MCF 10A (cell line): ENCODE data around the gene TMEM42. TPM values are rescaled to one million over a fixed set of nuclear protein-coding genes. Genes with fewer than 3 reads are reported as not detected.

ENCODE experiments used
- BruUV-seq: library from RNA; stranded (reverse); fragments of 400-500 nt; replicated peaks from 2 replicates; lab custom pipeline; 2021; lab: Mats Ljungman, UMichigan
- CTCF ChIA-PET: fragments of 300-600 bp; sonication (Branson Sonifier 250); formaldehyde crosslinking; extraction: SDS; loops from one replicate; lab custom pipeline; 2021; ENCODE audit warnings: antibody characterized with exemption, inconsistent platforms; lab: Yijun Ruan, JAX
- POLR2A ChIA-PET: fragments of 300-600, 350-650 bp; sonication (Branson Sonifier 250); formaldehyde crosslinking; extraction: SDS; loops from one replicate; lab custom pipeline; 2020; ENCODE audit warnings: antibody characterized with exemption, inconsistent platforms; lab: Yijun Ruan, JAX
- DNase-seq: peaks from one replicate; pipeline ENCODE4 v3.0.0-alpha.2; 2018; ENCODE audit not compliant: unreplicated experiment
- H3K27ac Mint-ChIP-seq: one replicate; pipeline ENCODE4 v1.8.0; 2022; ENCODE audit warnings: mild to moderate bottlenecking, low read depth, mixed read lengths; ENCODE audit not compliant: unreplicated experiment
- H3K27me3 Mint-ChIP-seq: one replicate; pipeline ENCODE4 v1.8.0; 2022; ENCODE audit warnings: mixed read lengths; ENCODE audit not compliant: insufficient read depth, unreplicated experiment
- H3K36me3 Mint-ChIP-seq: one replicate; pipeline ENCODE4 v1.8.0; 2022; ENCODE audit warnings: mild to moderate bottlenecking, moderate library complexity, mixed read lengths; ENCODE audit not compliant: insufficient read depth, unreplicated experiment
- H3K4me1 Mint-ChIP-seq: one replicate; pipeline ENCODE4 v1.8.0; 2022; ENCODE audit warnings: mixed read lengths; ENCODE audit not compliant: insufficient read depth, unreplicated experiment
- H3K4me3 Mint-ChIP-seq: one replicate; pipeline ENCODE4 v1.8.0; 2022; ENCODE audit warnings: mild to moderate bottlenecking, moderate library complexity, mixed read lengths; ENCODE audit not compliant: unreplicated experiment
- H3K9me3 Mint-ChIP-seq: one replicate; pipeline ENCODE4 v1.8.0; 2022; ENCODE audit warnings: mixed read lengths; ENCODE audit not compliant: unreplicated experiment
- intact Hi-C: fragments of 100-400 bp; cut with micrococcal nuclease; formaldehyde crosslinking; loops from 2 replicates; pipeline ENCODE4 v1.14.1; 2022
- total RNA-seq: library from RNA; stranded (reverse); gene quantifications from 2 replicates; pipeline ENCODE4 v1.2.3, GENCODE V29; 2022
- TF ChIP-seq, protein P1 (sequence below): fragments of 200-600 bp; IDR thresholded peaks from one replicate; pipeline ENCODE4 v1.8.0; 2022; ENCODE audit warnings: antibody characterized with exemption, mild to moderate bottlenecking; ENCODE audit not compliant: unreplicated experiment

The TMEM42 gene
- total RNA-seq, 1 experiment from 2014 or later = 27.6 TPM

DNA sequence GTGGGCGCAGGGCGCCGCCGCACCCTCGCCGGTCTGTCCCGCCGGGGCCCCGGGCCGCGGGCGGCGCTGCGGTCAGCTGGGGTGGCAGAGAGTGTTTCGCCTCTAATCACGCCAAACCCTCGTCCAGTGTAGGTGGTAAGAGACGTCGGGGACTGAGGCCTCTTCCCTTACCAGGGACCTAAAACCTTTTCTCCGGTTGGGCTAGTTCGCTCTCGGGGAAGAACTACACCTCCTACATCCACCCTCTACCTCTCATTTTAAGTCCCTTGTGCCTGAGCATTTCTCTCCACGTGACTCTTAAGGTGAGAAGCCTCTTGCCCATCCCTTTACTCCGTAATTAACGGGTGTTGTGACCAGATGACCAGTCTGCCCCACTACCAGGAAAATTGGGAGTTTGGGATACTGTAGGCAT is 520 bp downstream of the TMEM42 start:
- intact Hi-C loops = loop anchor here (2.0 kb wide), 1 partner anchor 53 kb away; no protein-coding TSS in a partner anchor
- Mint-ChIP-seq H3K4me3 (peak overlapping the region; percentile 78), H3K36me3 (peaks cover 15% of the 10 kb centered on the region), H3K27me3 (no peaks in the 10 kb centered on the region), H3K27ac (peak overlapping the region; percentile 79), H3K4me1 (no peaks in the 10 kb centered on the region), H3K9me3 (no peaks in the 10 kb centered on the region)
- TF ChIP-seq, protein P1, sequence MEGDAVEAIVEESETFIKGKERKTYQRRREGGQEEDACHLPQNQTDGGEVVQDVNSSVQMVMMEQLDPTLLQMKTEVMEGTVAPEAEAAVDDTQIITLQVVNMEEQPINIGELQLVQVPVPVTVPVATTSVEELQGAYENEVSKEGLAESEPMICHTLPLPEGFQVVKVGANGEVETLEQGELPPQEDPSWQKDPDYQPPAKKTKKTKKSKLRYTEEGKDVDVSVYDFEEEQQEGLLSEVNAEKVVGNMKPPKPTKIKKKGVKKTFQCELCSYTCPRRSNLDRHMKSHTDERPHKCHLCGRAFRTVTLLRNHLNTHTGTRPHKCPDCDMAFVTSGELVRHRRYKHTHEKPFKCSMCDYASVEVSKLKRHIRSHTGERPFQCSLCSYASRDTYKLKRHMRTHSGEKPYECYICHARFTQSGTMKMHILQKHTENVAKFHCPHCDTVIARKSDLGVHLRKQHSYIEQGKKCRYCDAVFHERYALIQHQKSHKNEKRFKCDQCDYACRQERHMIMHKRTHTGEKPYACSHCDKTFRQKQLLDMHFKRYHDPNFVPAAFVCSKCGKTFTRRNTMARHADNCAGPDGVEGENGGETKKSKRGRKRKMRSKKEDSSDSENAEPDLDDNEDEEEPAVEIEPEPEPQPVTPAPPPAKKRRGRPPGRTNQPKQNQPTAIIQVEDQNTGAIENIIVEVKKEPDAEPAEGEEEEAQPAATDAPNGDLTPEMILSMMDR = no peak
- ChIA-PET POLR2A (interaction anchor here (0.7 to 1.9 kb wide), 4 partner anchors 8 to 113 kb away, joined by 3 to 8 read pairs (median 4); partner anchors contain the start of genes EXOSC7 and ZDHHC3), CTCF (no interaction called here)
- no TSS peak for BruUV-seq
- peak; percentile 22 for DNase-seq

DNA sequence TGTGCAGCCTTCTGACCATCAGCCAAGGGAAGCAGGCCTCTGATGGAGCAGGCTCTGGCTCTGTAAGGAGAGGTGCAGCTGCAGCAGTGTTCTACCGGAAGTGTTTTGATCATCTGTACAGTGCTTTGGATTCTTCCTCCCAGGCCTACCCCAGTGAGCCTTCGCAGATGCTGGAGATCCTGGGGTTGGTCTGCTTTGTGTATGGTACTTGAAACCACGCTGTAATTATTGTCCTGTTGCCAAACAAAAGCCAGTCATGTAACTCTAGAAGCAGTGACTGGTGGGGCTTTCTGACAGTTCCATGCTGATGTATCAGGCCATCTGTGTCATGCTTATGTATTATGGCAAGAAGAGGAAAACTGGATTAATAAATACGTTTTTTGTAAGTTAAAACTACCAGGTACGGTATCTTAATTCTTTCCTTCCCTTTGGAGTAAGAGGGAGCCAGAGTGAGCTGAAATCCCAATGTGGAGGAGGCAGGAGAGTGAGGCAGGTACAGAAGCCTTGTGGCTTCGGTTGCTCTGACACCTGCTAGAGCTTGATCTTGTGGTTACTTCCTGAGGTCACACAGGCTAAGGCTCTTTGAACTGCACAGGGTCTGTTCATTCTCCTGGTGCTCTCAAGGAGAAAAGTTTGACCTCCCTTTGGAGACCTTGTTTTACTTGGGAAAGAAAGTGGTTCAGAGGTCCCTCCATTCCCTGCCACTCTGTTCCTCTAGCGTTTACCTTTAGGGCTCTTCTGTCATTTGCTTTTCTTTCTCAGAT is 3.7 kb downstream of the TMEM42 start:
- BruUV-seq = no TSS peak
- Mint-ChIP-seq H3K4me1 (no peaks in the 10 kb centered on the region), H3K9me3 (no peaks in the 10 kb centered on the region), H3K4me3 (no peak overlapping the region), H3K36me3 (peaks cover 15% of the 10 kb centered on the region), H3K27ac (no peak overlapping the region), H3K27me3 (no peaks in the 10 kb centered on the region)
- ChIA-PET CTCF (interaction anchor here (0.7 to 1.2 kb wide), 3 partner anchors 12 to 34 kb away, joined by 3 to 5 read pairs (median 3); no protein-coding TSS in a partner anchor), POLR2A (interaction anchor here (1.4 to 1.9 kb wide), 2 partner anchors 18 to 19 kb away, joined by 4 to 5 read pairs; no protein-coding TSS in a partner anchor)
- DNase-seq = no peak
- intact Hi-C loops = no loop called here
- TF ChIP-seq, protein P1 = no peak

DNA sequence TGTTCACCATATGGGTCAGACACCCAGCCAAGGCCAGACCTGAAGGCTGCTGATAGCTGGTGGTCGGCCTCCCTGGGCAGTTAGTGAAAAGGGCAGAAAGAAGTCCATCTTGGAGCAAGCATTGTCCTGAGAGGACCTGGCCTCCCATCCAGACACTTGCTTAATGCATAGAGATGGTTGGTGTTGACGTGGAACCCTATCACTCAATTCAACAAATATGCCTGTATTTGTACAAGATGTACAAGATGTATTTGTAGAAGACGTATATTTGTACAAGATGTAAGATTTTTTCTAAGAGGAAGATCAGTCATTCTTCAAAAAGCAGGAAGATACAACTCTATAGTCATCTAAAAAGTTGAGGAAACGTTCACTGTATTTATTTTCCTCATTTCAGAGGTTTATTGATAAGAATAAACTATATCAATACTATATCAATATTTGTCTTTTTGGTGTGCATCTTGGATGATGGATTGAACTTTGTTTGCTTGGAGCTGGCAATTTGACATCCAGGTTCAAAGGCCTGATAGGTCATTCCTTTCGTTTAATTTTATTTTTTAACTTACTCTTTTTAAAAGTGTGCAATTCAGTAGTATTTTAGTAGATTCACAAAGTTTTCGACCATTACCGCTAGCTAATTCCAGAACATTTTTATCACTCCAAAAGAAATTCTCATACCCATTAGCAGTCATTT is 5.9 kb downstream of the TMEM42 start:
- no peaks in the 10 kb centered on the region for H3K4me1 Mint-ChIP-seq
- POLR2A ChIA-PET = interaction anchor here (0.6 to 1.9 kb wide), 3 partner anchors 16 to 573 kb away, joined by 3 to 5 read pairs (median 3); no protein-coding TSS in a partner anchor
- H3K9me3 Mint-ChIP-seq = no peaks in the 10 kb centered on the region
- no peak overlapping the region for H3K4me3 Mint-ChIP-seq
- H3K27ac Mint-ChIP-seq = no peak overlapping the region
- TF ChIP-seq, protein P1 = no peak
- no peaks in the 10 kb centered on the region for H3K27me3 Mint-ChIP-seq
- CTCF ChIA-PET = interaction anchor here (0.8 kb wide), 1 partner anchor 16 kb away, joined by 3 read pairs; no protein-coding TSS in a partner anchor
- no peak for DNase-seq
- H3K36me3 Mint-ChIP-seq = peaks cover 15% of the 10 kb centered on the region
- intact Hi-C loops = no loop called here
- BruUV-seq = no TSS peak
